HUES64 (cell line): ENCODE measurements around the gene TIRAP.

Experiments used
- H3K27ac ChIP-seq: 2 replicates; pipeline ENCODE4 v1.7.0; 2013; ENCODE audit warnings: low read depth, low read length, inconsistent platforms
- H3K27me3 ChIP-seq: 2 replicates; pipeline ENCODE4 v1.6.1; 2013; ENCODE audit warnings: mild to moderate bottlenecking, low read length; ENCODE audit not compliant: insufficient read depth
- H3K36me3 ChIP-seq: 2 replicates; pipeline ENCODE4 v1.6.1; 2013; ENCODE audit warnings: mild to moderate bottlenecking, low read length; ENCODE audit not compliant: insufficient read depth
- H3K4me1 ChIP-seq: 2 replicates; pipeline ENCODE4 v1.6.1; 2013; ENCODE audit warnings: mild to moderate bottlenecking, low read length, moderate library complexity; ENCODE audit not compliant: insufficient read depth
- H3K4me3 ChIP-seq: 2 replicates; pipeline ENCODE4 v1.5.1; 2013; ENCODE audit warnings: mild to moderate bottlenecking, low read length, moderate library complexity
- H3K9ac ChIP-seq: 2 replicates; pipeline ENCODE4 v1.6.1; 2013; ENCODE audit warnings: mild to moderate bottlenecking, low read depth, low read length
- H3K9me3 ChIP-seq: 2 replicates; pipeline ENCODE4 v1.6.1; 2013; ENCODE audit warnings: low read depth, low read length; ENCODE audit not compliant: insufficient read depth
- WGBS: fragments of 150-250, 120-280 bp; methylation state at CpG from one replicate; pipeline ENCODE4 v1.1.7; 2013; ENCODE audit warnings: missing lambda C conversion rate; 5-methylcytosine and 5-hydroxymethylcytosine counted together

TIRAP gene

GRCh38 chr11:126310200-126310991 lies 27.5 kb downstream of the TIRAP start:
- Histone ChIP-seq H3K36me3 (peaks cover 28% of the 10 kb centered on the region), H3K9ac (no peak overlapping the region), H3K27ac (no peak overlapping the region), H3K4me3 (no peak overlapping the region), H3K4me1 (no peaks in the 10 kb centered on the region), H3K9me3 (no peaks in the 10 kb centered on the region), H3K27me3 (no peaks in the 10 kb centered on the region)
- WGBS, result 74% methylated on average over 12 of the region's 12 CpGs

GRCh38 chr11:126310992-126311310 lies 28.1 kb downstream of the TIRAP start:
- Histone ChIP-seq H3K9me3 (no peaks in the 10 kb centered on the region), H3K4me3 (no peak overlapping the region), H3K27me3 (no peaks in the 10 kb centered on the region), H3K4me1 (no peaks in the 10 kb centered on the region), H3K9ac (no peak overlapping the region), H3K36me3 (peaks cover 30% of the 10 kb centered on the region), H3K27ac (no peak overlapping the region)
- WGBS, result 77% methylated on average over 6 of the region's 6 CpGs

- H3K27me3 ChIP-seq, result no peaks in the 10 kb centered on the region
- no peak overlapping the region for H3K9ac ChIP-seq
- no peaks in the 10 kb centered on the region for H3K9me3 ChIP-seq
- WGBS, result 96% methylated on average over 13 of the region's 14 CpGs
- H3K36me3 ChIP-seq, result peaks cover 29% of the 10 kb centered on the region
- H3K4me1 ChIP-seq, result no peaks in the 10 kb centered on the region
- H3K27ac ChIP-seq, result no peak overlapping the region
- H3K4me3 ChIP-seq, result no peak overlapping the region
These were observed 28.8 kb downstream of the TIRAP start for GRCh38 chr11:126311401-126312291.

GRCh38 chr11:126312961-126313360 lies 30.1 kb downstream of the TIRAP start:
- Histone ChIP-seq H3K4me1 (no peaks in the 10 kb centered on the region), H3K27me3 (no peaks in the 10 kb centered on the region), H3K4me3 (no peak overlapping the region), H3K27ac (no peak overlapping the region), H3K36me3 (peaks cover 24% of the 10 kb centered on the region), H3K9ac (no peak overlapping the region), H3K9me3 (no peaks in the 10 kb centered on the region)
- 92% methylated on average over 8 of the region's 8 CpGs for WGBS

- WGBS, result 91% methylated on average over 5 of the region's 5 CpGs
- Histone ChIP-seq H3K4me1 (no peaks in the 10 kb centered on the region), H3K4me3 (no peak overlapping the region), H3K9ac (no peak overlapping the region), H3K27me3 (no peaks in the 10 kb centered on the region), H3K9me3 (no peaks in the 10 kb centered on the region), H3K36me3 (peaks cover 19% of the 10 kb centered on the region), H3K27ac (no peak overlapping the region)
These were observed 30.9 kb downstream of the TIRAP start for GRCh38 chr11:126313826-126314225.

- no peak overlapping the region for H3K4me3 ChIP-seq
- no peak overlapping the region for H3K27ac ChIP-seq
- H3K9me3 ChIP-seq, result no peaks in the 10 kb centered on the region
- WGBS, result 97% methylated on average over 1 of the region's 1 CpG
- no peaks in the 10 kb centered on the region for H3K27me3 ChIP-seq
- no peaks in the 10 kb centered on the region for H3K4me1 ChIP-seq
- peaks cover 13% of the 10 kb centered on the region for H3K36me3 ChIP-seq
- H3K9ac ChIP-seq, result no peak overlapping the region
These were observed 34.5 kb downstream of the TIRAP start for GRCh38 chr11:126317432-126317755.

GRCh38 chr11:126317756-126318573 lies 35.1 kb downstream of the TIRAP start:
- H3K4me1 ChIP-seq, result no peaks in the 10 kb centered on the region
- no peaks in the 10 kb centered on the region for H3K27me3 ChIP-seq
- H3K9me3 ChIP-seq, result no peaks in the 10 kb centered on the region
- 94% methylated on average over 14 of the region's 14 CpGs for WGBS
- peaks cover 11% of the 10 kb centered on the region for H3K36me3 ChIP-seq
- no peak overlapping the region for H3K9ac ChIP-seq
- no peak overlapping the region for H3K4me3 ChIP-seq
- no peak overlapping the region for H3K27ac ChIP-seq

GRCh38 chr11:126318574-126319373 lies 35.9 kb downstream of the TIRAP start:
- 90% methylated on average over 9 of the region's 9 CpGs for WGBS
- no peak overlapping the region for H3K9ac ChIP-seq

GRCh38 chr11:126319374-126319740 lies 36.5 kb downstream of the TIRAP start:
- H3K4me3 ChIP-seq, result no peak overlapping the region
- H3K27ac ChIP-seq, result no peak overlapping the region
- H3K4me1 ChIP-seq, result no peaks in the 10 kb centered on the region
- peaks cover 5% of the 10 kb centered on the region; the same call in 1 of the 2 replicates for H3K36me3 ChIP-seq
- WGBS, result 93% methylated on average over 5 of the region's 5 CpGs
- no peak overlapping the region for H3K9ac ChIP-seq
- no peaks in the 10 kb centered on the region for H3K27me3 ChIP-seq
- no peaks in the 10 kb centered on the region for H3K9me3 ChIP-seq

More at GRCh38 chr11:126318574-126319373, 35.9 kb downstream of the TIRAP start:
- Histone ChIP-seq H3K36me3 (peaks cover 11% of the 10 kb centered on the region), H3K4me1 (no peaks in the 10 kb centered on the region), H3K27ac (no peak overlapping the region), H3K27me3 (no peaks in the 10 kb centered on the region), H3K4me3 (no peak overlapping the region), H3K9me3 (no peaks in the 10 kb centered on the region)

GRCh38 chr11:126322996-126323395 lies 40.1 kb downstream of the TIRAP start:
- Histone ChIP-seq H3K36me3 (no peaks in the 10 kb centered on the region), H3K4me1 (no peaks in the 10 kb centered on the region), H3K9ac (no peak overlapping the region), H3K27me3 (no peaks in the 10 kb centered on the region), H3K4me3 (no peak overlapping the region), H3K27ac (no peak overlapping the region), H3K9me3 (no peaks in the 10 kb centered on the region)
- WGBS, result 100% methylated on average over 2 of the region's 3 CpGs
